ENCODE measurements around the gene MLANA. TPM values are rescaled to one million over a fixed set of nuclear protein-coding genes. Genes with fewer than 3 reads are reported as not detected.

MLANA gene
- total RNA-seq, 6 experiments from 2014 or later: not detected

DNA sequence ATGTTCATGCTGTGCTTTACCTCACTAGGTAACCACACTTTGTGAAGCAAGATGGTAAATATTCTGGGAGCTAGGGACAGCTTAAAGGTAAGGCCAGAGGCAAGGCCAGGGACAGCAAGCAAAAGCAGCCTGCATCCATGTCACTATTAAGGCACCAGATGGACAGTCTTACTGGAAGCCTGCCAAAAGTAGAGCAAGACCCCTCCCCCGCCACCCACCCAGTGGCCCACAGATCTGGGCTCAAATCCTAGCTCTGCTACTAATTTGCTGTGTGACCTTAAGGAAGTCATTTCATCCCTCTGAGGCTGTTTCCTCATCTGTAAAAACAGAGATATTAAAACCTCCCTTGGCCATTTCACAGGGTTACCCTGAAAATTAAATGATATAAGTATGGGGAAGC is 44.6 kb upstream of the MLANA start:
- no peak overlapping the region for H3K27ac Mint-ChIP-seq
- TF ChIP-seq, protein P1, sequence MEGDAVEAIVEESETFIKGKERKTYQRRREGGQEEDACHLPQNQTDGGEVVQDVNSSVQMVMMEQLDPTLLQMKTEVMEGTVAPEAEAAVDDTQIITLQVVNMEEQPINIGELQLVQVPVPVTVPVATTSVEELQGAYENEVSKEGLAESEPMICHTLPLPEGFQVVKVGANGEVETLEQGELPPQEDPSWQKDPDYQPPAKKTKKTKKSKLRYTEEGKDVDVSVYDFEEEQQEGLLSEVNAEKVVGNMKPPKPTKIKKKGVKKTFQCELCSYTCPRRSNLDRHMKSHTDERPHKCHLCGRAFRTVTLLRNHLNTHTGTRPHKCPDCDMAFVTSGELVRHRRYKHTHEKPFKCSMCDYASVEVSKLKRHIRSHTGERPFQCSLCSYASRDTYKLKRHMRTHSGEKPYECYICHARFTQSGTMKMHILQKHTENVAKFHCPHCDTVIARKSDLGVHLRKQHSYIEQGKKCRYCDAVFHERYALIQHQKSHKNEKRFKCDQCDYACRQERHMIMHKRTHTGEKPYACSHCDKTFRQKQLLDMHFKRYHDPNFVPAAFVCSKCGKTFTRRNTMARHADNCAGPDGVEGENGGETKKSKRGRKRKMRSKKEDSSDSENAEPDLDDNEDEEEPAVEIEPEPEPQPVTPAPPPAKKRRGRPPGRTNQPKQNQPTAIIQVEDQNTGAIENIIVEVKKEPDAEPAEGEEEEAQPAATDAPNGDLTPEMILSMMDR (IDR thresholded peaks at IDR 0.05): no peak

DNA sequence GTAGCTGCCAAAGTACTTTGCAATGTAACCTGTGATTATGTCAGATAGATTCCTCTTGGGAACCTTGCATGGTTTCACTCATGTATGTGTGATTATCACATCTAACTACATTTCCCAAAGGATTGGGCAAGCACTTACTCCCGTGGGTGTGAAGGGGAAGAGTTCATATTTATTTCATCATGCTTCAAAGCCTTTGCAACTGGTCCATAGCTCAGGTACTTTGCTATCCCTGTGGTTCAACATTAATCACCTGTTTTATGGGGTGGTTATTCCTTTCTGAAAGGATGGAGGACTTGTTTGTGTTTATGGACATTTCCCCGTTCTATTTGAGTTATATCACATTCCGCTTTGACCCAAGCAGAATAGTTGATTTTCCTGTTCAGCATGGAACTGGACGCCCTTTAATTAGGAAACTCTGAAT is 44.2 kb upstream of the MLANA start:
- Mint-ChIP-seq H3K4me1 (ENCODE audit: low read depth) (peaks cover 30% of the 10 kb centered on the region), H3K4me3 (no peak overlapping the region), H3K36me3 (ENCODE audit: low read depth) (peaks cover 7% of the 10 kb centered on the region; the same call in 1 of the 2 replicates), H3K9me3 (no peaks in the 10 kb centered on the region), H3K27ac (no peak overlapping the region), H3K27me3 (ENCODE audit: insufficient read depth) (no peaks in the 10 kb centered on the region; the same call in 1 of the 2 replicates)
- TF ChIP-seq, protein P1 (IDR thresholded peaks at IDR 0.05): no peak
- DNase-seq: no peak

More for the DNA sequence above, 44.6 kb upstream of the MLANA start:
- peaks cover 30% of the 10 kb centered on the region for H3K4me1 Mint-ChIP-seq (ENCODE audit: low read depth)
- DNase-seq: no peak
- H3K4me3 Mint-ChIP-seq: no peak overlapping the region
- H3K36me3 Mint-ChIP-seq (ENCODE audit: low read depth): peaks cover 10% of the 10 kb centered on the region
- peaks cover 2% of the 10 kb centered on the region for H3K27me3 Mint-ChIP-seq (ENCODE audit: insufficient read depth)
- no peaks in the 10 kb centered on the region for H3K9me3 Mint-ChIP-seq

DNA sequence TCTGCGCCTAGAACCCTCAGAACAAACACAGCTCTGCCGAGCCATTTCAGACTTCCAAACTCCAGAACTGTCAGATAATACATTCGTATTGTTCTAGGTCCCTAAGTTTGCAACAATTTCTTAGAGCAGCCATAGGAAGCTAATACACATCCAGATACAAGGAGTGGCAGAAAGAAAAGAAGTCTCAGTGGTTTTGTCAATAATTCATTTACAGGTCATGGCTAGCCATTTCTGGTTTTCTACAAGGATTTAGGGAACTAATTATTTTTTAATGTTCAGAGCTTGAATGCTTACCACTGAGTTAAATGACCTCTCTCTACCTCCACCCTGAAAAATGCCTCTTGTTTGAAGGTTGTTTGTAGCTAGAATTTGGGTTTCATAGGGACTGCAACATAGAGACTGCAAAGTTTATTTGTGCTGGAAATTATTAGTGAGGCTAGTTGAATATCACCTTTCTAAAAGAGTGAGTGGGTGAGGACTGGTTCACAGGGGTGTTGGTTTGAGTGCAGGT is 42.3 kb upstream of the MLANA start:
- Mint-ChIP-seq H3K9me3 (no peaks in the 10 kb centered on the region), H3K27me3 (ENCODE audit: insufficient read depth) (peaks cover 3% of the 10 kb centered on the region), H3K27ac (no peak overlapping the region), H3K4me3 (no peak overlapping the region), H3K36me3 (ENCODE audit: low read depth) (no peaks in the 10 kb centered on the region), H3K4me1 (ENCODE audit: low read depth) (peaks cover 21% of the 10 kb centered on the region)
- TF ChIP-seq, protein P1 (IDR thresholded peaks at IDR 0.05): no peak
- no peak for DNase-seq

DNA sequence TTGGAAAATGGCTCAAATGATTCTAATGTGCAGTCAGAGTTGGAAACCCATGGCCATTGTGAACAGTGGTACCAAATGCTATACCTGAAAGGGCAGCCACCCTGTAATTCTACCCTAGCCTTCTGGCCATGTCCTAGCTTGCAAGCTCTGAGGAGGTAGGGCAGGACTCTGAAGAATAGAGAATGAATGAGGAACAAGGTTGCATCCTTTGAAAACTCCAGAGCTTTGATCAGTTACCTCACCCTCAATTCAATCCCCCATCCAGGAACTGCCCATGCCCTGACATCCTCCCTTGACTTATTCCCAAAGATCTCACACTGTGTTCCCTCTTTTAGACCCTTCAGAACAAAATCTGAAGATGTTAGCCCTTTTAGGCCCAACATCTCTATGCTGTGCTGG is 40.0 kb upstream of the MLANA start:
- no peaks in the 10 kb centered on the region for H3K4me1 Mint-ChIP-seq (ENCODE audit: low read depth)
- no peak for DNase-seq
- H3K36me3 Mint-ChIP-seq (ENCODE audit: low read depth): no peaks in the 10 kb centered on the region
- H3K9me3 Mint-ChIP-seq: no peaks in the 10 kb centered on the region
- no peak overlapping the region for H3K27ac Mint-ChIP-seq
- H3K27me3 Mint-ChIP-seq (ENCODE audit: insufficient read depth): peaks cover 8% of the 10 kb centered on the region; the same call in 1 of the 2 replicates
- TF ChIP-seq, protein P1 (IDR thresholded peaks at IDR 0.05): no peak
- no peak overlapping the region for H3K4me3 Mint-ChIP-seq

DNA sequence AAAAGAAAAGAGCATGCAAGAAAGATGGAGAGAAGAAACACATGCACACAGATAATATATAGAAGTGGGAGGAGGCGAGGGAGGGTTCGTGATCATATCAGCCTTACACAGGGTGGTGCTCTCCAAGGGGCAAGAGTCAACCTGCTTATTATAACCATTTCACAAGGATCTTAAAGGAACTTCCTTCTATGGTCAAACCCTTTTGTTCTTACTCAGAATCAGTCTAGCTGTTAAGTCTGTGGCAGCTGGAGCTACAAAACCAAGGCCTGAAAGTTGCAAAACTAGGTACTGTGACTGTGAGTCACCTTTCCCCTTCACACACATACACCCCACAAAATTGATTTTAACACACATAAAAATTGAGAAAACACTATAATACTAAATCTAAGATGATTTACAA is 39.2 kb upstream of the MLANA start:
- no peak overlapping the region for H3K27ac Mint-ChIP-seq

More for the DNA sequence above, 39.2 kb upstream of the MLANA start:
- TF ChIP-seq, protein P1 (IDR thresholded peaks at IDR 0.05): no peak
- Mint-ChIP-seq H3K4me1 (ENCODE audit: low read depth) (no peaks in the 10 kb centered on the region), H3K9me3 (no peaks in the 10 kb centered on the region), H3K36me3 (ENCODE audit: low read depth) (no peaks in the 10 kb centered on the region), H3K27me3 (ENCODE audit: insufficient read depth) (peaks cover 10% of the 10 kb centered on the region; the same call in 1 of the 2 replicates), H3K4me3 (no peak overlapping the region)
- DNase-seq: peak; percentile 43

All from HFFc6 (cell line).